Adrenal gland (tissue), 5 donors: ENCODE data around the gene HCFC1.

Source experiments
- POLR2A ChIP-seq, 2 donors: fragments of 450-650 bp; IDR thresholded peaks; one replicate each; pipeline ENCODE4 v1.6.1; 2017; ENCODE audit warnings: antibody characterized with exemption in 2 of 2, mild to moderate bottlenecking in 2 of 2, moderate library complexity in 1 of 2
- TF ChIP-seq, protein P1 (sequence below), 6 experiments: fragments of 450-650 bp in 4 of 6; fragments of 200-600 bp in 2 of 6; sonication (generic) in 1 of 6; IDR thresholded peaks; 1 replicate in 5 of 6; 2 replicates in 1 of 6; pipeline versions ENCODE4 v1.5.1 to v1.8.0; 2016 to 2021; ENCODE audit warnings: antibody characterized with exemption in 6 of 6, mild to moderate bottlenecking in 2 of 6, moderate library complexity in 1 of 6
- donor health status: DM: no; HTN: no; CAD: no.

DNA sequence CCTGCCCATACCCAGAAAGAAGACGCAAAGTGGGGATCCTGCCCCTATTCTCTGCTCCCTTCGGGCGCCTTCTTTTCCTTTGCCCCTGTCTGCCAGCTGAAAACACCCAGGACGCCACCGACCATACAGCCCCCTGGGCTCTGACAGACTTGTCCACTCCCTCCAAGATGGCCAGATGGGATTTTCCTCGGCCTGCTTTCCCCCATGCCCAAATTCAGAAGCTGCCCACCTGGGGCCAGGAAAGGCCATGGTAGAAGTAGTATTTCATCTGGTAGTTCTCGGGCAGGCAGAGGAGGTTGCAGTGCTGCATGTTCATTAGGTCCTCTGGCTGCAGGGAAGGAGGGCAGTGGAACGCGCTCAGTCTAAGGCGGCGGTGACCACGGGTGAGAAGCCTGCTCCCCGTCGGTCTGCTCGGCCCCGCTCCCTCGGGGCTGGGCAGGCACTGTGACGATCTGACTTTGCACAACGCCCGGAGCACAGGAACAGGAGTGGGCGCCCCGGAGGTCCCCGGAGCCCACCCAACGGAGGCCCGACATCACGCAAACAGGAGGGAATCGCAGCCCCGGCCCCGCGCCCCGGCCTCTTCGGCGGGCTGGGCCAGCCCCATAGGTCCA is 37.4 kb downstream of the HCFC1 start:
- TF ChIP-seq, protein P1, sequence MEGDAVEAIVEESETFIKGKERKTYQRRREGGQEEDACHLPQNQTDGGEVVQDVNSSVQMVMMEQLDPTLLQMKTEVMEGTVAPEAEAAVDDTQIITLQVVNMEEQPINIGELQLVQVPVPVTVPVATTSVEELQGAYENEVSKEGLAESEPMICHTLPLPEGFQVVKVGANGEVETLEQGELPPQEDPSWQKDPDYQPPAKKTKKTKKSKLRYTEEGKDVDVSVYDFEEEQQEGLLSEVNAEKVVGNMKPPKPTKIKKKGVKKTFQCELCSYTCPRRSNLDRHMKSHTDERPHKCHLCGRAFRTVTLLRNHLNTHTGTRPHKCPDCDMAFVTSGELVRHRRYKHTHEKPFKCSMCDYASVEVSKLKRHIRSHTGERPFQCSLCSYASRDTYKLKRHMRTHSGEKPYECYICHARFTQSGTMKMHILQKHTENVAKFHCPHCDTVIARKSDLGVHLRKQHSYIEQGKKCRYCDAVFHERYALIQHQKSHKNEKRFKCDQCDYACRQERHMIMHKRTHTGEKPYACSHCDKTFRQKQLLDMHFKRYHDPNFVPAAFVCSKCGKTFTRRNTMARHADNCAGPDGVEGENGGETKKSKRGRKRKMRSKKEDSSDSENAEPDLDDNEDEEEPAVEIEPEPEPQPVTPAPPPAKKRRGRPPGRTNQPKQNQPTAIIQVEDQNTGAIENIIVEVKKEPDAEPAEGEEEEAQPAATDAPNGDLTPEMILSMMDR (IDR thresholded peaks at IDR 0.05): no peak
- no peak for TF ChIP-seq POLR2A (IDR thresholded peaks at IDR 0.05)
